Panc1 (cell line): ENCODE data around the gene COL6A2. TPM values are rescaled to one million over a fixed set of nuclear protein-coding genes. Genes with fewer than 3 reads are reported as not detected.

Source experiments
- ATAC-seq: fragments of 200-7000 bp; cut with Tn5 transposase; 2 replicates; pipeline ENCODE4 v1.9.1; 2020; ENCODE audit warnings: mild to moderate bottlenecking, moderate library complexity
- BruUV-seq: library from RNA; stranded (reverse); fragments of 400-500 nt; replicated peaks from 2 replicates; lab custom pipeline; 2021; lab: Mats Ljungman, UMichigan
- CTCF ChIA-PET: fragments of 300-600 bp; sonication (Branson Sonifier 250); formaldehyde crosslinking; loops from one replicate; lab custom pipeline; 2022; ENCODE audit warnings: antibody characterized with exemption; lab: Charles Lee
- POLR2A ChIA-PET: fragments of 300-600 bp; sonication (Branson Sonifier 250); formaldehyde crosslinking; loops from one replicate; lab custom pipeline; 2022; ENCODE audit warnings: antibody characterized with exemption; lab: Charles Lee
- DNase-seq: peaks from one replicate; pipeline ENCODE4 v3.0.0-alpha.2; 2010; ENCODE audit warnings: low read depth, low spot score
- H3K27ac ChIP-seq: 2 replicates; pipeline ENCODE4 v1.5.1; 2011; ENCODE audit warnings: mild to moderate bottlenecking, low read length, inconsistent platforms
- H3K27me3 ChIP-seq: fragments of 200-500 bp; sonication (Bioruptor generic); 2 replicates; pipeline ENCODE4 v1.6.0; 2014; ENCODE audit warnings: low read length, inconsistent platforms; ENCODE audit not compliant: control insufficient read depth, insufficient read depth
- H3K36me3 ChIP-seq: fragments of 200-500 bp; sonication (Bioruptor generic); 2 replicates; pipeline ENCODE4 v1.5.1; 2014; ENCODE audit warnings: inconsistent platforms, mild to moderate bottlenecking, low read length, moderate library complexity; ENCODE audit not compliant: control insufficient read depth, insufficient read depth
- H3K4me1 ChIP-seq: 2 replicates; pipeline ENCODE4 v1.5.1; 2011; ENCODE audit warnings: inconsistent platforms, mild to moderate bottlenecking, low read length, moderate library complexity; ENCODE audit not compliant: control insufficient read depth, insufficient read depth
- H3K4me3 ChIP-seq, 2 experiments: 2 replicates each; pipeline ENCODE4 v1.5.1; 2011 to 2012; ENCODE audit warnings: low read depth in 2 of 2, low read length in 2 of 2, mild to moderate bottlenecking in 2 of 2, inconsistent platforms in 1 of 2, moderate library complexity in 1 of 2
- H3K9me3 ChIP-seq: fragments of 200-500 bp; sonication (Bioruptor generic); 2 replicates; pipeline ENCODE4 v1.5.1; 2014; ENCODE audit warnings: low read depth, mild to moderate bottlenecking, inconsistent platforms, low read length, moderate library complexity; ENCODE audit not compliant: control insufficient read depth, insufficient read depth
- POLR2AphosphoS5 ChIP-seq: IDR thresholded peaks from 2 replicates; pipeline ENCODE4 v1.6.1; 2012; ENCODE audit warnings: mild to moderate bottlenecking, low read depth, low read length, moderate library complexity
- REST ChIP-seq, 2 experiments: IDR thresholded peaks; 2 replicates each; pipeline ENCODE4 v1.6.1; 2011 to 2012; ENCODE audit warnings: low read depth in 2 of 2, control low read depth in 1 of 2, low read length in 1 of 2, mild to moderate bottlenecking in 1 of 2, moderate library complexity in 1 of 2; ENCODE audit not compliant: insufficient read depth in 1 of 2
- SIN3A ChIP-seq: IDR thresholded peaks from 2 replicates; pipeline ENCODE4 v1.6.1; 2012; ENCODE audit warnings: low read depth, mild to moderate bottlenecking, low read length, moderate library complexity, borderline replicate concordance; ENCODE audit not compliant: insufficient read depth
- TCF7L2 ChIP-seq: IDR thresholded peaks from 2 replicates; pipeline ENCODE4 v1.6.1; 2011; ENCODE audit warnings: mild to moderate bottlenecking, low read depth, low read length, inconsistent platforms
- in situ Hi-C: cut with HindIII; loops from 2 replicates; pipeline ENCODE4 v1.10.0; 2016; ENCODE audit warnings: low sequenced_read_pairs, low pct_unique_long_range_greater_than_20kb
- intact Hi-C: fragments of 100-400 bp; cut with micrococcal nuclease; formaldehyde crosslinking; loops from one replicate; pipeline ENCODE4 v1.10.0; 2022; ENCODE audit not compliant: unreplicated experiment
- total RNA-seq: library from RNA; stranded (reverse); gene quantifications from one replicate; pipeline ENCODE4 v1.2.1, GENCODE V29; 2021; ENCODE audit not compliant: unreplicated experiment
- TF ChIP-seq, protein P1 (sequence below): fragments of 450-650 bp; IDR thresholded peaks from 2 replicates; pipeline ENCODE4 v1.5.1; 2017; ENCODE audit warnings: mild to moderate bottlenecking

The COL6A2 gene
- total RNA-seq, 1 experiment from 2014 or later, result 29.9 TPM

- no peaks in the 10 kb centered on the region for H3K27me3 ChIP-seq
- DNase-seq, result no peak
- ChIA-PET POLR2A (no interaction called here), CTCF (no interaction called here)
- TF ChIP-seq POLR2AphosphoS5, result no peak
- TF ChIP-seq SIN3A, result no peak
- TF ChIP-seq, protein P1, sequence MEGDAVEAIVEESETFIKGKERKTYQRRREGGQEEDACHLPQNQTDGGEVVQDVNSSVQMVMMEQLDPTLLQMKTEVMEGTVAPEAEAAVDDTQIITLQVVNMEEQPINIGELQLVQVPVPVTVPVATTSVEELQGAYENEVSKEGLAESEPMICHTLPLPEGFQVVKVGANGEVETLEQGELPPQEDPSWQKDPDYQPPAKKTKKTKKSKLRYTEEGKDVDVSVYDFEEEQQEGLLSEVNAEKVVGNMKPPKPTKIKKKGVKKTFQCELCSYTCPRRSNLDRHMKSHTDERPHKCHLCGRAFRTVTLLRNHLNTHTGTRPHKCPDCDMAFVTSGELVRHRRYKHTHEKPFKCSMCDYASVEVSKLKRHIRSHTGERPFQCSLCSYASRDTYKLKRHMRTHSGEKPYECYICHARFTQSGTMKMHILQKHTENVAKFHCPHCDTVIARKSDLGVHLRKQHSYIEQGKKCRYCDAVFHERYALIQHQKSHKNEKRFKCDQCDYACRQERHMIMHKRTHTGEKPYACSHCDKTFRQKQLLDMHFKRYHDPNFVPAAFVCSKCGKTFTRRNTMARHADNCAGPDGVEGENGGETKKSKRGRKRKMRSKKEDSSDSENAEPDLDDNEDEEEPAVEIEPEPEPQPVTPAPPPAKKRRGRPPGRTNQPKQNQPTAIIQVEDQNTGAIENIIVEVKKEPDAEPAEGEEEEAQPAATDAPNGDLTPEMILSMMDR, result no peak
- no peak for TF ChIP-seq REST (IDR thresholded peaks at IDR 0.05; ENCODE audit: insufficient read depth in 1 of 2, low read depth in 2 of 2, low read length in 1 of 2)
- TF ChIP-seq TCF7L2, result no peak
- intact Hi-C loops, result no loop called here
- H3K9me3 ChIP-seq, result no peaks in the 10 kb centered on the region
- BruUV-seq, result no TSS peak
- no peaks in the 10 kb centered on the region for H3K4me1 ChIP-seq
- no peak overlapping the region for H3K4me3 ChIP-seq
- ATAC-seq, result peak; percentile 47; the same call in 1 of the 2 replicates
- in situ Hi-C loops, result no loop called here
- no peak overlapping the region for H3K27ac ChIP-seq
- H3K36me3 ChIP-seq, result no peaks in the 10 kb centered on the region
Observed at GRCh38 chr21:46052703-46053651, 44.9 kb upstream of the COL6A2 start.

DNA sequence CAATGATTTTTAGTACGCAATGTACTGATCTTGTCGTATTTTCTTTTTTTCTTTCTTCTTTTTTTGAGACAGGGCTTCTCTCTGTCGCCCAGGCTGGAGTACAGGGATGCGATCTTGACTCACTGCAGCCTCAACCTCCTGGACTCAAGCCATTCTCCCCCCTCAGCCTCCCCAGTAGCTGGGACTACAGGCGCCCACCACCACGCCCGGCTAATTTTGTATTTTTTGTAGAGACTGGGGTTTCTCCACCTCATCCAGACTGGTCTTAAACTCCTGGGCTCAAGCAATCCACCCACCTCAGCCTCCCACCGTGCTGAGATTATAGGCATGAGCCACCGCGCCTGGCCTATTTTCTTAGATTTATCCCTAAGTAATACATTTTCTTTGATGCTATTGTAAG lies 43.9 kb upstream of the COL6A2 start:
- intact Hi-C loops, result no loop called here
- no peaks in the 10 kb centered on the region for H3K4me1 ChIP-seq

More for the DNA sequence above, 43.9 kb upstream of the COL6A2 start:
- CTCF ChIA-PET, result interaction anchor here (0.6 kb wide), 1 partner anchor 45 kb away, joined by 3 read pairs; no protein-coding TSS in a partner anchor
- DNase-seq (no peak), ATAC-seq (no peak)
- no TSS peak for BruUV-seq
- no peaks in the 10 kb centered on the region for H3K9me3 ChIP-seq
- no peaks in the 10 kb centered on the region for H3K27me3 ChIP-seq
- in situ Hi-C loops, result no loop called here
- TF ChIP-seq, protein P1, result no peak
- TF ChIP-seq POLR2AphosphoS5 (no peak), SIN3A (no peak), REST (IDR thresholded peaks at IDR 0.05; ENCODE audit: insufficient read depth in 1 of 2, low read depth in 2 of 2, low read length in 1 of 2) (no peak), TCF7L2 (no peak)
- POLR2A ChIA-PET, result interaction anchor here (0.8 kb wide), 1 partner anchor 9 kb away, joined by 3 read pairs; no protein-coding TSS in a partner anchor
- no peaks in the 10 kb centered on the region for H3K36me3 ChIP-seq
- H3K27ac ChIP-seq, result no peak overlapping the region
- H3K4me3 ChIP-seq, result no peak overlapping the region
